ENCODE measurements around the gene NT5C2. TPM values are rescaled to one million over a fixed set of nuclear protein-coding genes. Genes with fewer than 3 reads are reported as not detected.

NT5C2 gene
- 59.6 TPM for total RNA-seq
- 10 to 100 TPM; 52.4 to 58.6 (median 56.8) TPM for polyA plus RNA-seq

DNA sequence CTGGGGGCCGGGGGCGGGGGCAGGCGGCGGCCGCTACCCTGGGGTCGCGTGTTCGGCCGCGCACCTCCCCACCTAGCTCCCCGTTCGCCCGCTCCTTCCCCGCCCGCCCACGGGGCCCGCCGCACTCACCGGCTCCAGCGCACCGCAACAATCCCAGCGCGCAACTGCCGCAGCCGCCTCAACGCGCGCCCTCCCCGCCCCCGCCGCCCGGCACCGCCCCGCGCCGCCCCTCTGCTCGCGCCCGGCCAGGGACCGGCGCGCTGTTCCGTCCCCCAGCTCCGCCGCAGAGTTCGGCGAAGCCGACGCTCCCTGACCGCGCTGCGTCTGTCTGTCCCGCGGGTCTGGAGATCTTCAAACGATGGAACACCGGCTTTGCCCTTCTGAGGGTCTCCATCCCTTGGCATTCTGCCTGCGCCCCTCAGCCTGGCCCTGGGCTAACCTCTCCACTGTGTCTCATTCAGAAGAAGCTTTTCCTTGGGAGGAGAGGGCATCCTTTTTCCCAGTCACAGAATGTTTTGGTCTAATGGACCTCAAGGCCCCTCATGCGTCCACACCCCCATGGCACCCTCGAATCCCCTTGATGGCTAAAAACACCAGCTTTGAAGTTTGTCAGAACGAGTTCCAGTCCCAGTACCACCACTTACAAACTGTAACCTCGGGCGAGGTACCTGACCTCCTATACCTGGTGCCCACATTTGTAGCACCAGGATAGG is at the start of gene NT5C2:
NT5C2 (minus strand) TSS at position 166 of the 713 bp plus-strand sequence. CDS start 18,314 bp downstream, outside the sequence.
- H3K36me3 ChIP-seq (ENCODE audit: control insufficient read depth, insufficient read depth, low read length), result no peaks in the 10 kb centered on the region
- H3K27ac ChIP-seq (ENCODE audit: insufficient read depth, low read length, poor library complexity, severe bottlenecking), result peak within 1 kb of the TSS; percentile 70
- H3K4me3 ChIP-seq (ENCODE audit: low read depth, low read length), result peak within 1 kb of the TSS; percentile 94
- Mint-ChIP-seq H3K36me3 (peaks cover 4% of the 10 kb centered on the region), H3K27me3 (peaks cover 4% of the 10 kb centered on the region), H3K9me3 (no peaks in the 10 kb centered on the region), H3K27ac (peak within 1 kb of the TSS; percentile 95), H3K4me3 (peak within 1 kb of the TSS; percentile 96 to 99 (median 99)), H3K4me1 (peaks cover 26 to 47% (median 34%) of the 10 kb centered on the region in 4 donors)
- ATAC-seq (ENCODE audit: low read depth in 2 of 2) (peak; percentile 77 to 91), DNase-seq (peak; percentile 54 to 81 (median 64))
- no peaks in the 10 kb centered on the region for H3K9me3 ChIP-seq (ENCODE audit: control insufficient read depth in 2 of 2, low read length in 2 of 2)
- H3K27me3 ChIP-seq (ENCODE audit: control insufficient read depth, insufficient read depth, low read length), result no peaks in the 10 kb centered on the region
- H3K4me1 ChIP-seq (ENCODE audit: control insufficient read depth, insufficient read depth, low read length, poor library complexity, severe bottlenecking), result peaks cover 24% of the 10 kb centered on the region

DNA sequence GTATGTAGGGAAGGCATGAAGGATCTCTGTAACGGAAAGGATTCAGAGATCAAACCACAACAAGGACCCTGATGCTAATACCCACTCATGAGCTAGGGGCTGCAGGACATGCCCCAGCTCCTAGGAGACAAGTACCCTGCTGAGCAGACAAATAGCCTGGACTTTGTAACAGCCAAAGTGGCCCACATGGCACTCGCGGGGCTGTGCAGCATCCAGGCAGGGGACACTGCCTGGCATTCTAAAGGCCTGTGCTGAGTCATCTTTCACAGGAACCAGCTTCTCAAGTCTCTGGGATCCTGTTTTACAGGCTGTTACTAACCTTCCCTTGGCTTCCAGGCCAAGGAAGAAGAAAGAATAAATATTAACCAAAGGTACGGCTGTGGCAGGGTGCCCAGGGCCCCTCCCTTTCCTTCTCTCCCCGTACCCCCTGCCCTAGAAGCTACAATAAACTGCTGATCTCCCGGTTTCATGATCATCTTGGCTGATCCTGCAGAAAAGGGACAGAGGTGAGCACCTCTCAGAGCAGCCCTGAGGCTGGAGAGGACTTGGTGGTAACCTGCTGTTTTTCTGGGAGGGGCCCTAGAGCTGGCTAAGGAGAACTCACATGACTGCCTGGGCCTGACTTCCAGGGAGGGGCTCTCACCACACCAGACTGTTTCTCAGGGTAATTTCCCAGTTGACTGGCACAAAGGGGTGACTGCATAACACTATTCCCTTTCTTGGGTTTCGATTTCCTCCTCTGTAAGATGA is 48.4 kb upstream of the NT5C2 start:
- ATAC-seq (ENCODE audit: low read depth in 2 of 2) (no peak), DNase-seq (peak in 1 of 3 donors; percentile 25)
- Mint-ChIP-seq H3K4me3 (no peak overlapping the region), H3K27me3 (peaks cover 4% of the 10 kb centered on the region), H3K9me3 (peaks cover 0 to 3% (median 0%) of the 10 kb centered on the region in 7 donors), H3K36me3 (no peaks in the 10 kb centered on the region), H3K27ac (peak overlapping the region in 1 of 3 donors; percentile 52), H3K4me1 (peaks cover 0 to 18% (median 7%) of the 10 kb centered on the region in 4 donors)
- Histone ChIP-seq H3K4me3 (ENCODE audit: low read depth, low read length) (no peak overlapping the region), H3K27ac (ENCODE audit: insufficient read depth, low read length, poor library complexity, severe bottlenecking) (no peak overlapping the region), H3K4me1 (ENCODE audit: control insufficient read depth, insufficient read depth, low read length, poor library complexity, severe bottlenecking) (no peaks in the 10 kb centered on the region), H3K36me3 (ENCODE audit: control insufficient read depth, insufficient read depth, low read length) (no peaks in the 10 kb centered on the region), H3K27me3 (ENCODE audit: control insufficient read depth, insufficient read depth, low read length) (no peaks in the 10 kb centered on the region), H3K9me3 (ENCODE audit: control insufficient read depth in 2 of 2, low read length in 2 of 2) (no peaks in the 10 kb centered on the region)

DNA sequence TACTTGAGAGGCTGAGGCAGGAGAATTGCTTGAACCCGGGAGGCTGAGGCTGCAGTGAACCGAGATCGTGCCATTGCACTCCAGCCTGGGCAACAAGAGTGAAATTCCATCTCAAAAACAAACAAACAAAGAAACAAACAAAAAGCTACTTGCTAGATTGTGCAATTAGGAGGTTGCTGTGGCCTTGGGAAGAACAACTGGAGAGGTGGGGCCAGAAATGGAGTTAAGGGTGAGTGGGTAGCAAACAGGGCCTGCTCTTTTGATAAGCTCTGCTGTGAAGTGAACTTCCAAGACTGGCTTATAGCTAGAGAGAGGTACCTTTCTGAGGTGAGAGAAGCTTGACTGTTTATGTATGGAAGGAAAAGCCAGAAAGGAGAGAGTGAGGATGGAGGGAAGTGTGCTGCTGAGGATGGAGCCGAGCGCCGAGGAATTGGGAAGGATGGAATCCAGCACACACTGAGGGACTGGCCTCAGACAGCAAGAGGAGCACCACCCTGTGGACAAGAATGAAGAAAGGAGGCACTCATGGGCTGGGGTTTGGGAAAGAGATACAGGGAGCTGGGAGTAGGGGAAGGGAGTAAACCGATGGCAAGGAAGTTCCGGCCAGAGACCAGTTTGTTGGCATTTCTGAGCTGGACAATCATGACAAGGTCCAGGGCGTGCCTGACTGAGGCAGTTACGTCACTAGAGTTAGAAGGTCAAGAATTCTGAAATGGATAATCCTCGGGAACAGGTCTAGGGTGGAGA is 45.6 kb upstream of the NT5C2 start:
- H3K27ac ChIP-seq (ENCODE audit: insufficient read depth, low read length, poor library complexity, severe bottlenecking), result no peak overlapping the region
- Mint-ChIP-seq H3K4me3 (no peak overlapping the region), H3K27ac (peak overlapping the region in 1 of 3 donors; percentile 47)

DNA sequence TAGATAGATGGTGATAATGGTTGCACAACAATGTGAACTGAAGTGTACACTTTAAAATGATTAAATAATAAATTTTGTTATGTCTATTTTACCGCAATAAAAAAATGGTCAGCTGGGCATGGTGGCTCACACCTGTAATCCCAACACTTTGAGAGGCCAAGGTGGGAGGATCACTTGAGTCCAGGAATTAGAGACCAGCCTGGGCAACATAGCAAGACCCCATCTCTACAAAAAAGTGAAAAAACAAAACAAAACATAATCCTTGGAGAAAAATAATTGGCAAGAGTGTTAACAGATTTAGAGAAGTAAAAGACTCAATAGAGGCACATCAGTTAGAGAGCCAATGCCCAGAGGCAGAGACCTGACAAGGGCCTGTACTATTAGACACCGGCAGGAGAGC is 42.7 kb upstream of the NT5C2 start:
- H3K4me1 Mint-ChIP-seq, result peaks cover 0 to 13% (median 4%) of the 10 kb centered on the region in 4 donors
- no peak for ATAC-seq (ENCODE audit: low read depth in 2 of 2)

More for the DNA sequence above, 45.6 kb upstream of the NT5C2 start:
- H3K4me3 ChIP-seq (ENCODE audit: low read depth, low read length), result no peak overlapping the region
- no peak for ATAC-seq (ENCODE audit: low read depth in 2 of 2)
- H3K36me3 ChIP-seq (ENCODE audit: control insufficient read depth, insufficient read depth, low read length), result no peaks in the 10 kb centered on the region
- Mint-ChIP-seq H3K36me3 (no peaks in the 10 kb centered on the region), H3K27me3 (peaks cover 7% of the 10 kb centered on the region), H3K4me1 (peaks cover 0 to 13% (median 4%) of the 10 kb centered on the region in 4 donors), H3K9me3 (no peaks in the 10 kb centered on the region)
- no peaks in the 10 kb centered on the region for H3K27me3 ChIP-seq (ENCODE audit: control insufficient read depth, insufficient read depth, low read length)
- H3K9me3 ChIP-seq (ENCODE audit: control insufficient read depth in 2 of 2, low read length in 2 of 2), result no peaks in the 10 kb centered on the region
- no peak for DNase-seq
- no peaks in the 10 kb centered on the region for H3K4me1 ChIP-seq (ENCODE audit: control insufficient read depth, insufficient read depth, low read length, poor library complexity, severe bottlenecking)

DNA sequence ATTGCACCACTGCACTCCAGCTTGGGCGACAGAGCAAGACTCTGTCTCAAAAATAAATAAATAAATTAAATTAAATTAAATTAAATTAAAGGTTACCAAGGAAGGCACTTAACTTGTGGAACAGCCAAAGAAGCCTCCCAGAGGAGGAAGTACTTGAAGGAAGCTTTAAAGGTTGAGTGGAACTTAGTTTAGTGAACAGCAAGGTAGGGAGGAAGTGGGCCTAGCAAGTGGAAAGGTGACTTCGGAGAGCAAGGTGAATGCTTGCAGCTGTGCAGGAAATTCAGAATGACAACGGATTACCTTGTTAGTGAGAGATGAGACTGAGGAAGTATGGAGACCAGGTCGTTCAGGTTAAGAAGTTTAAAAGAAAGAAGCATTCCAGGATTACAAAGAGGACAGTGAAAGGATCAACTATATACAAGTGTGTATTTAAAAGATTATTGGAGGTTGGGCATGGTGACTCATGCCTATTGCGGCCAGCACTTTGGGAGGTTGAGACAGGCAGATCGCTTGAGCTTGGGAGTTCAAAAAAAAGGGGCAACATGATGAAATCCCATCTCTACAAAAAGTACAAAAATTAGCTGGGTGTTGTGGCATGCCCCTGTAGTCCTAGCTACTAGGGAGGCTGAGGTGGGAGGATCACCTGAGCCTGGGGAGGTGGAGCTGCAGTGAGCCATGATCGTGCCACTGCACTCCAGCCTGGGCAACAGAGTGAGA is 39.9 kb upstream of the NT5C2 start:
- Histone ChIP-seq H3K4me1 (ENCODE audit: control insufficient read depth, insufficient read depth, low read length, poor library complexity, severe bottlenecking) (no peaks in the 10 kb centered on the region), H3K27me3 (ENCODE audit: control insufficient read depth, insufficient read depth, low read length) (no peaks in the 10 kb centered on the region), H3K9me3 (ENCODE audit: control insufficient read depth in 2 of 2, low read length in 2 of 2) (no peaks in the 10 kb centered on the region), H3K4me3 (ENCODE audit: low read depth, low read length) (no peak overlapping the region), H3K27ac (ENCODE audit: insufficient read depth, low read length, poor library complexity, severe bottlenecking) (no peak overlapping the region), H3K36me3 (ENCODE audit: control insufficient read depth, insufficient read depth, low read length) (no peaks in the 10 kb centered on the region)
- Mint-ChIP-seq H3K27me3 (peaks cover 11% of the 10 kb centered on the region), H3K4me1 (no peaks in the 10 kb centered on the region), H3K36me3 (no peaks in the 10 kb centered on the region), H3K9me3 (no peaks in the 10 kb centered on the region), H3K4me3 (no peak overlapping the region), H3K27ac (no peak overlapping the region)
- no peak for DNase-seq
- no peak for ATAC-seq (ENCODE audit: low read depth in 2 of 2)

More for the DNA sequence above, 42.7 kb upstream of the NT5C2 start:
- H3K27ac ChIP-seq (ENCODE audit: insufficient read depth, low read length, poor library complexity, severe bottlenecking), result no peak overlapping the region
- Mint-ChIP-seq H3K27me3 (peaks cover 15% of the 10 kb centered on the region), H3K9me3 (no peaks in the 10 kb centered on the region), H3K36me3 (no peaks in the 10 kb centered on the region), H3K4me3 (no peak overlapping the region), H3K27ac (no peak overlapping the region)
- H3K36me3 ChIP-seq (ENCODE audit: control insufficient read depth, insufficient read depth, low read length), result no peaks in the 10 kb centered on the region
- DNase-seq, result no peak
- no peaks in the 10 kb centered on the region for H3K9me3 ChIP-seq (ENCODE audit: control insufficient read depth in 2 of 2, low read length in 2 of 2)
- no peaks in the 10 kb centered on the region for H3K4me1 ChIP-seq (ENCODE audit: control insufficient read depth, insufficient read depth, low read length, poor library complexity, severe bottlenecking)
- H3K27me3 ChIP-seq (ENCODE audit: control insufficient read depth, insufficient read depth, low read length), result no peaks in the 10 kb centered on the region
- H3K4me3 ChIP-seq (ENCODE audit: low read depth, low read length), result no peak overlapping the region

DNA sequence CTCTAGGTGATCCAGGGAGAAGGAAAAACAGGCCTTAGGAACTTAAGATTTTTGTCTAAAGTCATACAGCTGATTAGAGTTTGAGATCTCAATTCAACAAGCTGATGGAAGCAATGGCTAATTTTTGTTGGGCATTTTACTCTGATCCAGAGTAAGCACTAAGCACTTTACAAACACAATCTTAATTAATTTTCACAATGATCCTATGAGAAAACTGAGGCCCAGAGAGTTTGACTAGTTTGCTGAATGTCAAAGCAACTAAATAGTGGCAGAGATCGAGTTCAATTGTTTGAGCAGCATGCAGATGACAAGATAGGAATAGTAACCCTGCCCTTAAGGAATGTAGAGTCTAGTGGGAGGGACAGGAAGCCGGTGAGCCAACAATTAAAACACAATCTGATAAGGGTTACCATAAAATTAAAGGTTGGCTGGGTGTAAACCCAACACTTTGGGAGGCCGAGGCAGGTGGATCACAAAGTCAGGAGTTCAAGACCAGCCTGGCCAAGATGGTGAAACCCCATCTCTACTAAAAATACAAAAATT is 39.1 kb upstream of the NT5C2 start:
- no peak for ATAC-seq (ENCODE audit: low read depth in 2 of 2)
- H3K36me3 ChIP-seq (ENCODE audit: control insufficient read depth, insufficient read depth, low read length), result no peaks in the 10 kb centered on the region

DNA sequence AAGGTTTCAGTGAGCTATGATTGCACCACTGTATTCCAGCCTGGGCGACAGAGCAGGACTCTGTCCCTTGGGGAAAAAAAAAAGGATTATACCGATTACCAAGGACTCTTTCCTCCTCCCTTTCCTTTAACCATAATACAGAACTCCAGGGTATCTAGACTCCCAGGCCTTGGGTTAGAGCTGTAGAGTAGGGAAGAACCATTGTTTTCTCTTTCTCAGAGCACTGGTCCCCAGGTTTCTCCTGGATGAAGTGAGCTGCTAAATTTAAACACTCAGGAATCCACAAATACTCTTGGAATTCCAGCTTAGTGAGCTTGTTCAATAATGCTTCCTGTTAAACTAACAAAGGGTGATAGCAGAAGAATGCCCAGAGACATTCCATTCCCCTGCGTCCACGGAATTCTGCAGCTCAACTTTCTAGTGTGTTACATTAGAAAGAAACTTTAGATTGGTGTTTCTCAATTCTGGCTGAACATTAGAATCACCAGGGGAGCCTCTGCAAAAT is 38.0 kb upstream of the NT5C2 start:
- Histone ChIP-seq H3K4me3 (ENCODE audit: low read depth, low read length) (no peak overlapping the region), H3K36me3 (ENCODE audit: control insufficient read depth, insufficient read depth, low read length) (no peaks in the 10 kb centered on the region), H3K9me3 (ENCODE audit: control insufficient read depth in 2 of 2, low read length in 2 of 2) (no peaks in the 10 kb centered on the region), H3K4me1 (ENCODE audit: control insufficient read depth, insufficient read depth, low read length, poor library complexity, severe bottlenecking) (no peaks in the 10 kb centered on the region), H3K27ac (ENCODE audit: insufficient read depth, low read length, poor library complexity, severe bottlenecking) (no peak overlapping the region), H3K27me3 (ENCODE audit: control insufficient read depth, insufficient read depth, low read length) (no peaks in the 10 kb centered on the region)
- no peaks in the 10 kb centered on the region for H3K36me3 Mint-ChIP-seq
- no peak for ATAC-seq (ENCODE audit: low read depth in 2 of 2)
- no peaks in the 10 kb centered on the region for H3K9me3 Mint-ChIP-seq
- peaks cover 11% of the 10 kb centered on the region for H3K27me3 Mint-ChIP-seq
- no peak for DNase-seq
- H3K4me3 Mint-ChIP-seq, result no peak overlapping the region
- no peak overlapping the region for H3K27ac Mint-ChIP-seq
- no peaks in the 10 kb centered on the region for H3K4me1 Mint-ChIP-seq

More for the DNA sequence above, 39.1 kb upstream of the NT5C2 start:
- Mint-ChIP-seq H3K36me3 (no peaks in the 10 kb centered on the region), H3K4me3 (no peak overlapping the region), H3K27me3 (peaks cover 11% of the 10 kb centered on the region), H3K27ac (no peak overlapping the region), H3K9me3 (no peaks in the 10 kb centered on the region), H3K4me1 (no peaks in the 10 kb centered on the region)
- no peak overlapping the region for H3K4me3 ChIP-seq (ENCODE audit: low read depth, low read length)
- H3K27me3 ChIP-seq (ENCODE audit: control insufficient read depth, insufficient read depth, low read length), result no peaks in the 10 kb centered on the region
- H3K9me3 ChIP-seq (ENCODE audit: control insufficient read depth in 2 of 2, low read length in 2 of 2), result no peaks in the 10 kb centered on the region
- DNase-seq, result no peak
- H3K4me1 ChIP-seq (ENCODE audit: control insufficient read depth, insufficient read depth, low read length, poor library complexity, severe bottlenecking), result no peaks in the 10 kb centered on the region
- H3K27ac ChIP-seq (ENCODE audit: insufficient read depth, low read length, poor library complexity, severe bottlenecking), result no peak overlapping the region

Measured in CD4-positive, CD25-positive, alpha-beta regulatory T cell (primary cell).